ENCODE results near the gene TPPP2.

The TPPP2 gene

GRCh38 chr14:21054768-21055145 lies 24.7 kb downstream of the TPPP2 start:
- H3K4me3 Mint-ChIP-seq = no peak overlapping the region
- no peaks in the 10 kb centered on the region for H3K9me3 Mint-ChIP-seq
- H3K27me3 Mint-ChIP-seq = peaks cover 10% of the 10 kb centered on the region
- peaks cover 3% of the 10 kb centered on the region for H3K4me1 Mint-ChIP-seq (ENCODE audit: low read depth)
- H3K27ac Mint-ChIP-seq = no peak overlapping the region
- no peaks in the 10 kb centered on the region for H3K36me3 Mint-ChIP-seq (ENCODE audit: low read depth)
- DNase-seq = no peak

GRCh38 chr14:21055432-21056117 lies 25.6 kb downstream of the TPPP2 start:
- Mint-ChIP-seq H3K4me1 (ENCODE audit: low read depth) (peaks cover 3% of the 10 kb centered on the region), H3K36me3 (ENCODE audit: low read depth) (no peaks in the 10 kb centered on the region), H3K27me3 (peaks cover 13% of the 10 kb centered on the region), H3K4me3 (no peak overlapping the region), H3K27ac (no peak overlapping the region), H3K9me3 (no peaks in the 10 kb centered on the region)
- no peak for DNase-seq

- H3K27me3 Mint-ChIP-seq = peaks cover 11% of the 10 kb centered on the region
- H3K4me3 Mint-ChIP-seq = no peak overlapping the region
- no peaks in the 10 kb centered on the region for H3K36me3 Mint-ChIP-seq (ENCODE audit: low read depth)
- H3K4me1 Mint-ChIP-seq (ENCODE audit: low read depth) = peaks cover 3% of the 10 kb centered on the region
- DNase-seq = no peak
- no peaks in the 10 kb centered on the region for H3K9me3 Mint-ChIP-seq
- no peak overlapping the region for H3K27ac Mint-ChIP-seq
Observed at GRCh38 chr14:21056520-21057163, 26.6 kb downstream of the TPPP2 start.

GRCh38 chr14:21057803-21058675 lies 28.0 kb downstream of the TPPP2 start, which contains the start of gene RNASE8:
Gene RNASE8, plus strand, starts transcription at chr14:21057822. Its CDS starts 71 bp downstream, at chr14:21057893.
- H3K9me3 Mint-ChIP-seq = no peaks in the 10 kb centered on the region
- no peak within 1 kb of the TSS for H3K4me3 Mint-ChIP-seq
- peaks cover 3% of the 10 kb centered on the region for H3K4me1 Mint-ChIP-seq (ENCODE audit: low read depth)
- H3K27me3 Mint-ChIP-seq = peaks cover 19% of the 10 kb centered on the region
- no peaks in the 10 kb centered on the region for H3K36me3 Mint-ChIP-seq (ENCODE audit: low read depth)
- DNase-seq = no peak
- no peak within 1 kb of the TSS for H3K27ac Mint-ChIP-seq

GRCh38 chr14:21058903-21059302 lies 28.9 kb downstream of the TPPP2 start:
- Mint-ChIP-seq H3K4me1 (ENCODE audit: low read depth) (peaks cover 3% of the 10 kb centered on the region), H3K9me3 (no peaks in the 10 kb centered on the region), H3K27me3 (peaks cover 28% of the 10 kb centered on the region), H3K36me3 (ENCODE audit: low read depth) (no peaks in the 10 kb centered on the region), H3K4me3 (no peak overlapping the region), H3K27ac (no peak overlapping the region)
- DNase-seq = no peak

GRCh38 chr14:21059842-21060613 lies 30.0 kb downstream of the TPPP2 start:
- no peak for DNase-seq
- no peak overlapping the region for H3K27ac Mint-ChIP-seq
- H3K9me3 Mint-ChIP-seq = no peaks in the 10 kb centered on the region
- no peak overlapping the region for H3K4me3 Mint-ChIP-seq
- peaks cover 29% of the 10 kb centered on the region for H3K27me3 Mint-ChIP-seq
- no peaks in the 10 kb centered on the region for H3K4me1 Mint-ChIP-seq (ENCODE audit: low read depth)
- no peaks in the 10 kb centered on the region for H3K36me3 Mint-ChIP-seq (ENCODE audit: low read depth)

- Mint-ChIP-seq H3K27me3 (peaks cover 35% of the 10 kb centered on the region), H3K4me1 (ENCODE audit: low read depth) (no peaks in the 10 kb centered on the region), H3K27ac (no peak overlapping the region), H3K9me3 (no peaks in the 10 kb centered on the region), H3K4me3 (no peak overlapping the region), H3K36me3 (ENCODE audit: low read depth) (no peaks in the 10 kb centered on the region)
- DNase-seq = no peak
Observed at GRCh38 chr14:21060614-21061346, 30.8 kb downstream of the TPPP2 start.

- Mint-ChIP-seq H3K4me3 (no peak overlapping the region), H3K9me3 (no peaks in the 10 kb centered on the region), H3K4me1 (ENCODE audit: low read depth) (no peaks in the 10 kb centered on the region), H3K27me3 (peaks cover 38% of the 10 kb centered on the region), H3K36me3 (ENCODE audit: low read depth) (no peaks in the 10 kb centered on the region), H3K27ac (no peak overlapping the region)
- no peak for DNase-seq
Observed at GRCh38 chr14:21061347-21061668, 31.3 kb downstream of the TPPP2 start.

- H3K36me3 Mint-ChIP-seq (ENCODE audit: low read depth) = no peaks in the 10 kb centered on the region
- no peak for DNase-seq
Observed at GRCh38 chr14:21063479-21063878, 33.5 kb downstream of the TPPP2 start.

GRCh38 chr14:21066882-21067502 lies 37.0 kb downstream of the TPPP2 start:
- Mint-ChIP-seq H3K27me3 (peaks cover 78% of the 10 kb centered on the region), H3K9me3 (no peaks in the 10 kb centered on the region), H3K36me3 (ENCODE audit: low read depth) (no peaks in the 10 kb centered on the region), H3K27ac (no peak overlapping the region), H3K4me3 (no peak overlapping the region), H3K4me1 (ENCODE audit: low read depth) (peaks cover 34% of the 10 kb centered on the region)
- no peak for DNase-seq

More at GRCh38 chr14:21063479-21063878, 33.5 kb downstream of the TPPP2 start:
- Mint-ChIP-seq H3K27me3 (peaks cover 58% of the 10 kb centered on the region), H3K4me1 (ENCODE audit: low read depth) (peaks cover 4% of the 10 kb centered on the region), H3K4me3 (no peak overlapping the region), H3K9me3 (no peaks in the 10 kb centered on the region), H3K27ac (no peak overlapping the region)

- Mint-ChIP-seq H3K9me3 (no peaks in the 10 kb centered on the region), H3K27me3 (peaks cover 78% of the 10 kb centered on the region), H3K36me3 (ENCODE audit: low read depth) (no peaks in the 10 kb centered on the region), H3K4me1 (ENCODE audit: low read depth) (peaks cover 36% of the 10 kb centered on the region), H3K27ac (no peak overlapping the region), H3K4me3 (peak overlapping the region; percentile 70)
- peak; percentile 57 for DNase-seq
Observed at GRCh38 chr14:21068521-21069387, 38.7 kb downstream of the TPPP2 start.

- DNase-seq = no peak
- Mint-ChIP-seq H3K27ac (no peak overlapping the region), H3K4me3 (peak overlapping the region; percentile 70), H3K4me1 (ENCODE audit: low read depth) (peaks cover 36% of the 10 kb centered on the region), H3K9me3 (no peaks in the 10 kb centered on the region), H3K27me3 (peaks cover 77% of the 10 kb centered on the region), H3K36me3 (ENCODE audit: low read depth) (no peaks in the 10 kb centered on the region)
Observed at GRCh38 chr14:21069388-21070082, 39.5 kb downstream of the TPPP2 start.
